Mesenteric fat pad (tissue), 1 donor: Measurements from ENCODE around the gene LRIT3. TPM values are rescaled to one million over a fixed set of nuclear protein-coding genes. Genes with fewer than 3 reads are reported as not detected.

Source experiments
- DNase-seq: peaks from one replicate; pipeline ENCODE4 v3.0.0-alpha.2; 2020; ENCODE audit warnings: low spot score
- long read RNA-seq: library from polyadenylated mRNA; unstranded; transcript quantifications from one replicate; pipeline ENCODE4 v2.0.0, GENCODE V29; 2020
- total RNA-seq: library from RNA; stranded (reverse); fragmentation: NEBNext Ultra II Directional; extraction: Animal tissue kit (Norgen Biotek cat#: 25700); gene quantifications from one replicate; pipeline ENCODE4 v1.2.1, GENCODE V29; 2021
- donor health status: DM: yes; HTN: yes; CAD: no.

LRIT3 gene, protein sequence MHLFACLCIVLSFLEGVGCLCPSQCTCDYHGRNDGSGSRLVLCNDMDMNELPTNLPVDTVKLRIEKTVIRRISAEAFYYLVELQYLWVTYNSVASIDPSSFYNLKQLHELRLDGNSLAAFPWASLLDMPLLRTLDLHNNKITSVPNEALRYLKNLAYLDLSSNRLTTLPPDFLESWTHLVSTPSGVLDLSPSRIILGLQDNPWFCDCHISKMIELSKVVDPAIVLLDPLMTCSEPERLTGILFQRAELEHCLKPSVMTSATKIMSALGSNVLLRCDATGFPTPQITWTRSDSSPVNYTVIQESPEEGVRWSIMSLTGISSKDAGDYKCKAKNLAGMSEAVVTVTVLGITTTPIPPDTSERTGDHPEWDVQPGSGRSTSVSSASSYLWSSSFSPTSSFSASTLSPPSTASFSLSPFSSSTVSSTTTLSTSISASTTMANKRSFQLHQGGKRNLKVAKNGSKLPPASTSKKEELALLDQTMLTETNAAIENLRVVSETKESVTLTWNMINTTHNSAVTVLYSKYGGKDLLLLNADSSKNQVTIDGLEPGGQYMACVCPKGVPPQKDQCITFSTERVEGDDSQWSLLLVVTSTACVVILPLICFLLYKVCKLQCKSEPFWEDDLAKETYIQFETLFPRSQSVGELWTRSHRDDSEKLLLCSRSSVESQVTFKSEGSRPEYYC
- 0.16 TPM for total RNA-seq
- long read RNA-seq: 0 reads

- no peak for DNase-seq
These were observed at the start of gene LRIT3 for GRCh38 chr4:109847896-109848442. TSS of gene LRIT3 (plus strand) at chr4:109848107. CDS start at chr4:109848202, 95 bp downstream.

GRCh38 chr4:109798866-109799265, 49.0 kb upstream of the LRIT3 start:
- DNase-seq: no peak

DNA sequence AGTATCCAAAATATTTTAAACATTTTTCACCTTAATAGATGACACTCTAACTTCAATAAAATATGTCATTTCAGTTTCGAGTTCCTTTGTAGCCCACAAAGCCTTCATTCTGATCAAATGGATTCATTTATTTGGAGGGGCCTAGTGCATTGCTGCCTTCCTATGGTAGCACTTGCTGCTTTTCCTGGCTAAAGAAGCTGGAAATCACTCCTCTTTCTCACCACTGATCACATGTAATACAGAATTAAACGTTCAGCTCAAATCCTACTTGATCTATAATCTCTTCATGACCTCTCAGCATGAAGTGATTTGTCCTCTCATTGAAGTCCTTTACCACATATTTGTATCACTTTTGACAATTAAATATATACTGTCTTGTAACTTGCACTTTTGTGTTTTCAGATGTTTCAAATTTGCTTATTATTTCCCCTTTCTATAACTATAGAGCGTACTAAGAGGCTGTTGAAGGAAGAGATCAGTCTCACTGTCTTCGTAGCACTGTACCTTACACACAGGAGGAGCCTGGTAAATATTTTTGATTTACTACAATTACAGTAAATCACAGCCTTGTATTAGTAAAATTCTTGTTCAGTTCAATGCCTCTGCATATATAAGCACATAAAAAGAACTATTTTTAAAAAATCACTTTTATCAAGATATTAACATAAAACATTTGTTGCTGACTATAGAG, 46.7 kb upstream of the LRIT3 start:
- no peak for DNase-seq

GRCh38 chr4:109801895-109802319, 46.0 kb upstream of the LRIT3 start, which contains the start of gene CFI:
TSS of gene CFI (minus strand) at chr4:109801999. CDS start at chr4:109801971, 28 bp downstream.
- no peak for DNase-seq

DNA sequence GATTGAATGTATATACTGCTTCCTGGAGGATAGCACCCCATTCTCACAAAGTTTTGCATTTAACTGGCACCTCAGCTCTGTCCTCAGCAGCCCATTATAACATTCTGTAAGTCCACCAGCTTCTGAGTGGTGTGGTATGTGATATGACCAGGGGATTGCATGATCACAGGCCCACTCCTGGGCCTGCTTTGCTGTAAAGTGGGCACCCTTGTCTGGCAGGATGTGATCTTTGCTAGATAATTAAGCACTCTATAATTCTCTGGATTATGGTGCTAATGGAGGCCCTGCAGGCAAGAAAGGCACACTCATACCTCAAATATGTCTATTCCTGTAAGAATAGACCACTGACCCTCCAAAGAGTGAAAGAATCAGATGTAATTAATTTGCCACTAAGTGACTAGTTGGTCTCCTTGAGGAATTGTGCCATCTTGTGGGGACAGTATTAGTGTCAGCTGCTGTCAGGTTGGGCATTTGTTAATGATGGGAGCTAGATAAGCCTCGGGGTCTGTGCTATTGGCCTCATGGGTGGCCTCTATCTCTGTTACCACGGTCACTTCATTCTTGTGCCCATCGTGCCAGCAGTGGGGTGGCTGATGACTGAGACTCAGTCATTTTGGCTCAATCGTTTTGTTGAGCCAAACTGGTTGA, 43.9 kb upstream of the LRIT3 start:
- no peak for DNase-seq

DNA sequence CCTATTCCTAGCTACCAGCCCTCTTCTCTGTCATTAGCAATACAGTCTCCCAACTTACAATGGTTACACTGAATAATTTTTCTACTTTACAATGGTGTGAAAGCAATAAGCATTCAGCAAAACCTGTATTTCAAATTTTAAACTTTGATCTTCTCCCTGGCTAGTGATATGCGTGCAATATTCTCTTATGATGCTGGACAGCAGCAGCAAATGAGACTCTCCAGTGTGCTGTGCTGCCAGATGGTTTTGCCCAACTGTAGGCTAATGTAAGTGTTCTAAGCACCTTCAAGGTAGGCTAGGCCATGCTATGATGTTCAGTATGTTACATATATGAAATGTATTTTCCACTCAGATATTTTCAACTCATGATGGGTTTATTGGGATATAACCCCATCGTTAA, 38.3 kb upstream of the LRIT3 start:
- no peak for DNase-seq

GRCh38 chr4:109810552-109811387, 37.1 kb upstream of the LRIT3 start:
- no peak for DNase-seq

DNA sequence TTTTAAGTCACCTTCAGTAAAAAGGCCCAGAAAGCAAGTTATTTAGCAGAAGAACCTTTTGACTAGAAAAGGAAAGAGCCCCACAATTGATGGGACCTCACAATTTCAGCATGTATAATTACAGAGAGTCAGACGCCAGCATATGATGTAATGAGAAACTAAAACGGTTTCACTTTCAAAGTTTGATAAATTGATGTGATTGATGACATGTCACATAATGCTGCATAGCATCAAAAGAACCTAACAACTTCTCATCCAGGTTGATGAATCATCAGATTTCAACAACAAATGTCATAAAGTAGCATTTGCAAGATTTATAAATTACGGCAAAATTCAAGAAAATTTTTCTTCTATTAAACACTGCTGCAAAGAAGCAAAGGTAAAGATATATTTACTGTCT, 36.2 kb upstream of the LRIT3 start:
- no peak for DNase-seq

DNA sequence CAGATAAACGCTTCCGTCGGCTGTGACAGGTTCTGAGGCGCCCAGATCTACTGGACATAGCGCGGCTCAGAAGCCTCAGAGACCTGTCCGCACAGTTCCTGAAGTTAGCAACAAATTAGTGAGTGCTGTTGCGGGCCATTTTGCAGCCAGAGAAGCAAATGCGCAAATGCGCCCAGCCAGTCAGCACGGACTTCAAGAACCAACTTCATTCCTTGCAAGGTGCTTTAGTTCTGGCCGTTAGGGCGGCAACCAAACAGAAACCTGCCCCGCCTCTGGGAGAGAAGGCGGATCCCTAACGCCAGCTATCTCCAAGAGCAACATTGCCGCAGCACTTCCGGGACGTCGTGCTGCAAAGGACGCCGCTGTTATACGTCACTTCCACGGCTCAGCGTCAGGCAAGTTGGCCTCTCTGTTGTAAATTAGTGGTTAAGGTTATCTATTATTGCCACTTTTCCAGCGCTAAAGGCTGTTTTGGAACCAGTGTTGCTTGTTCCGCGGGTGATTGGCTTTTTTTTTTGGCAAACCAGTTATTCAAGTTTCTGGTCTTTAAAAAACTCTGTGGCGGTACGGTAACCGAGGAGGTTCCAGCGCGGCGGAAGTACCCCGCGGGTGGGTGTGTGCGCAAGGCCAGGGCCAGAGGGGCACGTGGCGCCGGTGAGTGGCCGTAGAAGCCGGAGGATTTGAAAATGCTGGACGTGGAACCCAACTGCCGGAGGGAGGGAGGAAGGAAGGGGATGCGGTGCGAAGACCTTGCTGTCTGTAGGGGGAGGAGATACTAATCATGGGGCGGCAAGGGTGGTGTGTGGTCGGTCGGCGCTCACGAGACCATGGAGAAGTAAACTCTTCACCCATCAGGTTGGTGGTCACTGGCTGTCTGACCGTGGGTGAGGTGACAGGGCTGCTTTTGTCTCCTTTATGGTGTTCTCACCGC, 32.5 kb upstream of the LRIT3 start, which contains the start of gene GAR1:
Gene GAR1 (plus strand): TSS at position 612 of the 931 bp plus-strand sequence. CDS start 403 bp downstream, outside the sequence.
- peak; percentile 91 for DNase-seq

- no peak for DNase-seq
These were observed 31.8 kb upstream of the LRIT3 start for GRCh38 chr4:109816082-109816442.

DNA sequence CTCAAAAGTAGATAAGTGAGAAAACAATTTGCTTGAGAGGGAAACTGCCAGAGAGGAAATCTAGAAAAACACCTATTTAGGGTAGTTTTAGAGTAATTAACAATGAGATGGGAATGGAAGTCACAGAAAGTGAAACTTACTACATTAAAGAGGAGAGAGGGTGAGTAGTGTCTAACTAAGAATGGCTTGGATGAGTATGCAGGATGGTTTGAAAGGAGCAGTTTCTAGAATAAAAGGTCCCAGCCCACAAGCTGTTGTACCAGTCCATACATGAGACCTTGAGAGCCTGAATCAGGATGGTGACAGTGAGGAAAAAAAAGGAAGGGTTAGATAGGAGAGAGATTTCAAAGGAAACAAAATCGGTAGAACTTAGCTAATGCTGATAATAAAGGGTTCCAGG, 31.0 kb upstream of the LRIT3 start:
- no peak for DNase-seq

DNA sequence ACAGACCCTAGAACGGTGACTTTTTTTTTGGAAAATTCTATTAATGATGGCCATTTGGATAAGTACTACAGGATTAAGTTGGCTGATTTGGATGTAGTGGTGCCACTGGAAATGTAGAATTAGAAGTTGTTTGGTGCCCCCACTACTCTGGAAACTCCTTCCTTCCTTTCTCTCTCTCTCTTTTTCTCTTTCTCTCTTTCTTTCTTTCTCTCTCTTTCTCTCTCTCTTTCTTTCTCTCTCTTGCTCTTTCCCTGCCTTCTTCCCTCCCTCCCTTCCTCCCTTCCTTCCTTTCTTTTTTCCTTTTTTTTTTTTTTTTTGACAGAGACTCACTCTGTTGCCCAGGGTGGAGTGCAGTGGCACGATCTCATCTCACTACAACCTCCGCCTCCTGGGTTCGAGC, 29.6 kb upstream of the LRIT3 start:
- DNase-seq: no peak

DNA sequence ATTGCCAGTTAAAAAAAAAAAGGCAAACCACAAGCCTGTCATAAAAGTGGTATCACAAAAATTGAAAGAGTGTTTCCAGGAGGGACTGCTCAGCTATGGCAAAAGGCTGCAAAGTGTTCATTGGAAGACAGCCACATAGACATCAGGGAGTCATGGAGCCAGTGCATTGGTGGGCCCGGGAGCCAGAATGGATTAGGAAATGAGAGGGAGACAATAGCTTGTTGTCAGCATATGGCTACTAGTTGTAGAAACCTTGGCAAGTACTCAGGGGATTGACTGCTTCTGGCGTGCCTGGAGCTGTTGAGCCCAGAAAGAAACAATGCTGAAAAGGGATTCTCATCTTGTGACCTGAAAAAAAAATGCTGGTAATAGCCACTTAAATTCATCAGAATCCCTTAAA, 27.3 kb upstream of the LRIT3 start:
- DNase-seq: no peak

DNA sequence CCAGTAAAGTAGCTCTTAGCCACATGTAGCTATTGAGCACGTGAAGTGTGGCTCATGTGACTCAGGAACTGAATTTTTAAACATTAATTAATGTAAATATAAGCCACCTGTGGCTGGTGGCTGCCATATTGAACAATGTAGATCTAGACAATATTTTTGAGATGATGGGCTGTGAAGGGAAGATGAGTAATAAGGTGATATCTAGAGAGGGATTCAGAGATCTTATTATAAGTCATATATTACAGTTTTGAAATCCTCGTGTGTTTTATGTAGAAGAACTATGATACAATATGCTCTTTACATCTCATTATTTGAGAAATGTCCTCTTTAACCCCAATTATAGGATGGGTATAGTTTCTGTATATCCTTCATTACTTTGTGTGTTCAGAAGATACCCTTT, 26.7 kb upstream of the LRIT3 start:
- no peak for DNase-seq

- no peak for DNase-seq
These were observed 21.2 kb upstream of the LRIT3 start for GRCh38 chr4:109826719-109827118.

DNA sequence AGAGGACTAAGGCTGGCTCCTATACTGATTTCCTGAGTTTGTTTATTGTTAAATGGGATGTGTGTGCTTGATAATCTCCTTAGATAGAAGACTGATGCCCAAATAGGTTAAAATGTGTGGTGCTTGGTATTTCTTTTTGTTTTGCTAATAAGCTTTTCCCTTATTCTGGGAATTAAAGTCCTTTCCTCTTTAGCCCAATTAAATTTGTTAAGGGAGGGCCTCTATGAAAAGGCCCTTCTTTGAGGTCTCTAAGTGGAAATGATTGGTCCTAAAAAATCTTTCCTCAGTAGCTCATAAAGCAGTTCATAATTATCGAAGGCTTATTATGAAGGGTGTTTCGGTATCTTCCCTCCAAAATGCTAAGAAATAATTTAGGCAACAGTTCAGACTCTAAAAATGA, 20.2 kb upstream of the LRIT3 start, which contains the start of gene RRH:
Gene RRH (plus strand): TSS at position 301 of the 400 bp plus-strand sequence. CDS start 56 bp downstream, at position 357.
- DNase-seq: no peak

DNA sequence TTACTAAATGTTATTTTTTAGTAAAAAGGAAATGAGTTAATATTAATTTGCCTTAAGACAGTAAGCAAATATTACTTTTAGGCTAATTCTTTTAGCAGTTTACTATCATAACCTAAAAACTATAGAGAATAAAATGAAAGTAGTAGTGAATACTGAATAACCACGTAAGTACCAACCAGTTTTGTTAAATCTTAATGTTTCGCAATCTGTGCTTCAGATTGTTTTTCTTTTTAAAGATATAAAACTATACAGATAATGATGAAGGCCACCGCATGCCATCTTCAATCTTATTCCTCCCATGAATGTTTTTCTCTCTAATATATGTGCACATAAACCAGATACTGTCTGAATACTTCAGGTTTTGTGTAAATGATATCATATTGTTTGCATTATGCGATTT, 14.2 kb upstream of the LRIT3 start:
- DNase-seq: no peak

DNA sequence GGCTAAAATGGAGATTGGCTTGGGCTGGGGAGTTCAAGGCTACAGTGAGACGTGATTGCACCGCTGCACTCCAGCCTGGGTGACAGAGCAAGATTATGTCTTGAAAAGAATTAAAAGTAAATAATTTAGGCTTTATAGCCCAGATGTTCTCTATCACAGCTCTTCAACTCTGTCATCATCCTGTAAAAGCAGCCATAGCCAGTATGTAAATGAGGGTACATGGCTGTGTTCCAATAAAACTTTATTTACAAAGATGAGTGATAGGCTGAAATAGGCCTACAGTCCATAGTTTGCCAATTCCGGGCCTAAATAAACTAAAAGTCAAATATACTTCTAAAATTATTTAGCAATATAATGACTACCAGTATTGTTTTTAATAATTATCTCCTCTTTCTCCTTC, 10.9 kb upstream of the LRIT3 start:
- no peak for DNase-seq
